ENCODE measurements around the gene CFAP73.
A peak's percentile ranks its signal among the peaks of the same experiment; 100 is the strongest.

Gene CFAP73

GRCh38 chr12:113152196-113152834 is 2.8 kb downstream of the CFAP73 start:
- TF ChIP-seq Cebpa-rat (IDR thresholded peaks at IDR 0.05), result no peak
- Histone ChIP-seq H3K9me3 (peaks cover 2% of the 10 kb centered on the region; the same call in 1 of the 2 replicates), H3K4me1 (peaks cover 68% of the 10 kb centered on the region), H3K27me3 (peaks cover 58% of the 10 kb centered on the region), H3K36me3 (peaks cover 7% of the 10 kb centered on the region), H3K4me3 (peak overlapping the region; percentile 59), H3K27ac (no peak overlapping the region), H4K20me1 (peaks cover 38% of the 10 kb centered on the region), H3K9ac (0 out of 2 replicates have a peak overlapping the region, but pooled peaks have one; percentile 1), H3K4me2 (peak overlapping the region; percentile 82)

- peak overlapping the region; percentile 59 for H3K4me3 ChIP-seq
- H3K4me2 ChIP-seq, result peak overlapping the region; percentile 82
- H3K9me3 ChIP-seq, result no peaks in the 10 kb centered on the region
- no peak overlapping the region for H3K27ac ChIP-seq
- peaks cover 76% of the 10 kb centered on the region for H3K4me1 ChIP-seq
- H3K36me3 ChIP-seq, result peaks cover 15% of the 10 kb centered on the region
- no peak for TF ChIP-seq Cebpa-rat (IDR thresholded peaks at IDR 0.05)
- H4K20me1 ChIP-seq, result peaks cover 46% of the 10 kb centered on the region
- peak overlapping the region; percentile 1; the same call in 1 of the 2 replicates for H3K9ac ChIP-seq
- H3K27me3 ChIP-seq, result peaks cover 66% of the 10 kb centered on the region
Observed at GRCh38 chr12:113152835-113153814, 3.6 kb downstream of the CFAP73 start.

- peaks cover 60% of the 10 kb centered on the region for H4K20me1 ChIP-seq
- H3K4me1 ChIP-seq, result peaks cover 85% of the 10 kb centered on the region
- no peak for TF ChIP-seq Cebpa-rat (IDR thresholded peaks at IDR 0.05)
- 0 out of 2 replicates have a peak overlapping the region, but pooled peaks have one; percentile 41 for H3K9ac ChIP-seq
- H3K4me2 ChIP-seq, result peak overlapping the region; percentile 82
- peaks cover 67% of the 10 kb centered on the region for H3K27me3 ChIP-seq
- no peaks in the 10 kb centered on the region for H3K9me3 ChIP-seq
- H3K36me3 ChIP-seq, result peaks cover 29% of the 10 kb centered on the region
- H3K4me3 ChIP-seq, result peak overlapping the region; percentile 59
- H3K27ac ChIP-seq, result no peak overlapping the region
Observed at GRCh38 chr12:113154351-113154973, 4.9 kb downstream of the CFAP73 start.

GRCh38 chr12:113155060-113155459 is 5.5 kb downstream of the CFAP73 start:
- TF ChIP-seq Cebpa-rat (IDR thresholded peaks at IDR 0.05), result no peak
- peaks cover 35% of the 10 kb centered on the region for H3K36me3 ChIP-seq
- peaks cover 66% of the 10 kb centered on the region for H4K20me1 ChIP-seq
- peak overlapping the region; percentile 59; the same call in 1 of the 2 replicates for H3K4me3 ChIP-seq
- no peaks in the 10 kb centered on the region for H3K9me3 ChIP-seq
- peak overlapping the region; percentile 82 for H3K4me2 ChIP-seq
- no peak overlapping the region for H3K27ac ChIP-seq
- H3K27me3 ChIP-seq, result peaks cover 67% of the 10 kb centered on the region
- H3K4me1 ChIP-seq, result peaks cover 85% of the 10 kb centered on the region
- H3K9ac ChIP-seq, result no peak overlapping the region

- Histone ChIP-seq H3K4me2 (peak overlapping the region; percentile 82), H3K4me3 (0 out of 2 replicates have a peak overlapping the region, but pooled peaks have one; percentile 59), H3K27ac (no peak overlapping the region), H3K4me1 (peaks cover 85% of the 10 kb centered on the region), H4K20me1 (peaks cover 71% of the 10 kb centered on the region), H3K9ac (no peak overlapping the region), H3K36me3 (peaks cover 41% of the 10 kb centered on the region), H3K27me3 (peaks cover 67% of the 10 kb centered on the region), H3K9me3 (no peaks in the 10 kb centered on the region)
- no peak for TF ChIP-seq Cebpa-rat (IDR thresholded peaks at IDR 0.05)
Observed at GRCh38 chr12:113155646-113156045, 6.1 kb downstream of the CFAP73 start.

GRCh38 chr12:113157218-113157859 is 7.8 kb downstream of the CFAP73 start:
- Histone ChIP-seq H4K20me1 (peaks cover 79% of the 10 kb centered on the region), H3K27me3 (peaks cover 57% of the 10 kb centered on the region), H3K4me2 (peak overlapping the region; percentile 92; the same call in 1 of the 2 replicates), H3K36me3 (peaks cover 45% of the 10 kb centered on the region), H3K9me3 (no peaks in the 10 kb centered on the region), H3K4me1 (peaks cover 86% of the 10 kb centered on the region), H3K4me3 (no peak overlapping the region; the same call in 1 of the 2 replicates), H3K27ac (0 out of 2 replicates have a peak overlapping the region, but pooled peaks have one; percentile 41), H3K9ac (no peak overlapping the region)
- no peak for TF ChIP-seq Cebpa-rat (IDR thresholded peaks at IDR 0.05)

GRCh38 chr12:113158439-113159203 is 9.1 kb downstream of the CFAP73 start:
- Histone ChIP-seq H4K20me1 (peaks cover 81% of the 10 kb centered on the region), H3K36me3 (peaks cover 58% of the 10 kb centered on the region), H3K27me3 (peaks cover 44% of the 10 kb centered on the region), H3K27ac (peak overlapping the region; percentile 41), H3K9me3 (no peaks in the 10 kb centered on the region), H3K4me3 (peak overlapping the region; percentile 67; the same call in 1 of the 2 replicates), H3K4me2 (peak overlapping the region; percentile 92), H3K4me1 (peaks cover 86% of the 10 kb centered on the region), H3K9ac (peak overlapping the region; percentile 43; the same call in 1 of the 2 replicates)
- TF ChIP-seq Cebpa-rat (IDR thresholded peaks at IDR 0.05), result no peak

GRCh38 chr12:113159937-113160336 is 10.4 kb downstream of the CFAP73 start:
- peak overlapping the region; percentile 67 for H3K4me3 ChIP-seq
- TF ChIP-seq Cebpa-rat (IDR thresholded peaks at IDR 0.05), result no peak
- peaks cover 31% of the 10 kb centered on the region for H3K27me3 ChIP-seq
- H3K27ac ChIP-seq, result peak overlapping the region; percentile 62
- peak overlapping the region; percentile 72 for H3K9ac ChIP-seq
- H3K9me3 ChIP-seq, result no peaks in the 10 kb centered on the region
- H3K4me1 ChIP-seq, result peaks cover 83% of the 10 kb centered on the region
- H4K20me1 ChIP-seq, result peaks cover 68% of the 10 kb centered on the region
- peaks cover 71% of the 10 kb centered on the region for H3K36me3 ChIP-seq
- peak overlapping the region; percentile 92 for H3K4me2 ChIP-seq

Measured in BLaER1 (cell line).